Nephron progenitor cell (in vitro differentiated cells): ENCODE data around the gene MGLL.
A peak's percentile ranks its signal among the peaks of the same experiment; 100 is the strongest.

Experiments used
- DNase-seq: peaks from one replicate; pipeline ENCODE4 v3.0.0; 2021
- H3K27ac Mint-ChIP-seq: 2 replicates; pipeline ENCODE4 v1.8.0; 2021; ENCODE audit warnings: mild to moderate bottlenecking, moderate library complexity, mixed read lengths
- H3K27me3 Mint-ChIP-seq: 2 replicates; pipeline ENCODE4 v1.8.0; 2021; ENCODE audit warnings: mild to moderate bottlenecking, low read depth, mixed read lengths; ENCODE audit not compliant: poor library complexity
- H3K36me3 Mint-ChIP-seq: 2 replicates; pipeline ENCODE4 v1.8.0; 2021; ENCODE audit warnings: low read depth, mixed read lengths
- H3K4me1 Mint-ChIP-seq: 2 replicates; pipeline ENCODE4 v1.8.0; 2021; ENCODE audit warnings: mixed read lengths
- H3K4me3 Mint-ChIP-seq: 2 replicates; pipeline ENCODE4 v1.8.0; 2021; ENCODE audit warnings: mild to moderate bottlenecking, moderate library complexity, mixed read lengths
- H3K9me3 Mint-ChIP-seq: 2 replicates; pipeline ENCODE4 v1.8.0; 2021; ENCODE audit warnings: mild to moderate bottlenecking, moderate library complexity, mixed read lengths
- TF ChIP-seq, protein P1 (sequence below): fragments of 200-600 bp; sonication (generic); IDR thresholded peaks from 2 replicates; pipeline ENCODE4 v1.5.0; 2021; ENCODE audit warnings: antibody characterized with exemption

The MGLL gene

GRCh38 chr3:127699416-127700300, 122.7 kb downstream of the MGLL start:
- H3K4me3 Mint-ChIP-seq, result no peak overlapping the region
- peaks cover 19% of the 10 kb centered on the region for H3K9me3 Mint-ChIP-seq
- peaks cover 11% of the 10 kb centered on the region for H3K36me3 Mint-ChIP-seq
- H3K27me3 Mint-ChIP-seq, result no peaks in the 10 kb centered on the region
- no peak for DNase-seq
- TF ChIP-seq, protein P1, sequence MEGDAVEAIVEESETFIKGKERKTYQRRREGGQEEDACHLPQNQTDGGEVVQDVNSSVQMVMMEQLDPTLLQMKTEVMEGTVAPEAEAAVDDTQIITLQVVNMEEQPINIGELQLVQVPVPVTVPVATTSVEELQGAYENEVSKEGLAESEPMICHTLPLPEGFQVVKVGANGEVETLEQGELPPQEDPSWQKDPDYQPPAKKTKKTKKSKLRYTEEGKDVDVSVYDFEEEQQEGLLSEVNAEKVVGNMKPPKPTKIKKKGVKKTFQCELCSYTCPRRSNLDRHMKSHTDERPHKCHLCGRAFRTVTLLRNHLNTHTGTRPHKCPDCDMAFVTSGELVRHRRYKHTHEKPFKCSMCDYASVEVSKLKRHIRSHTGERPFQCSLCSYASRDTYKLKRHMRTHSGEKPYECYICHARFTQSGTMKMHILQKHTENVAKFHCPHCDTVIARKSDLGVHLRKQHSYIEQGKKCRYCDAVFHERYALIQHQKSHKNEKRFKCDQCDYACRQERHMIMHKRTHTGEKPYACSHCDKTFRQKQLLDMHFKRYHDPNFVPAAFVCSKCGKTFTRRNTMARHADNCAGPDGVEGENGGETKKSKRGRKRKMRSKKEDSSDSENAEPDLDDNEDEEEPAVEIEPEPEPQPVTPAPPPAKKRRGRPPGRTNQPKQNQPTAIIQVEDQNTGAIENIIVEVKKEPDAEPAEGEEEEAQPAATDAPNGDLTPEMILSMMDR, result no peak
- H3K4me1 Mint-ChIP-seq, result peaks cover 26% of the 10 kb centered on the region
- no peak overlapping the region for H3K27ac Mint-ChIP-seq

- H3K27me3 Mint-ChIP-seq, result no peaks in the 10 kb centered on the region
- TF ChIP-seq, protein P1, result no peak
- peaks cover 10% of the 10 kb centered on the region for H3K9me3 Mint-ChIP-seq
- H3K4me1 Mint-ChIP-seq, result peaks cover 26% of the 10 kb centered on the region
- peaks cover 5% of the 10 kb centered on the region for H3K36me3 Mint-ChIP-seq
- no peak overlapping the region for H3K4me3 Mint-ChIP-seq
- H3K27ac Mint-ChIP-seq, result no peak overlapping the region
- DNase-seq, result no peak
Measured at GRCh38 chr3:127698691-127699415, 123.5 kb downstream of the MGLL start.

- peaks cover 31% of the 10 kb centered on the region for H3K4me1 Mint-ChIP-seq
- DNase-seq, result no peak
- H3K36me3 Mint-ChIP-seq, result no peaks in the 10 kb centered on the region
- H3K27me3 Mint-ChIP-seq, result no peaks in the 10 kb centered on the region
- TF ChIP-seq, protein P1, result no peak
- H3K27ac Mint-ChIP-seq, result no peak overlapping the region
- H3K4me3 Mint-ChIP-seq, result no peak overlapping the region
- peaks cover 5% of the 10 kb centered on the region for H3K9me3 Mint-ChIP-seq
Measured at GRCh38 chr3:127698286-127698685, 124.0 kb downstream of the MGLL start.

- H3K27me3 Mint-ChIP-seq, result no peaks in the 10 kb centered on the region
- H3K4me3 Mint-ChIP-seq, result no peak overlapping the region
- peak; percentile 70 for DNase-seq
- TF ChIP-seq, protein P1, result no peak
- H3K4me1 Mint-ChIP-seq, result peaks cover 33% of the 10 kb centered on the region
- peak overlapping the region; percentile 83 for H3K27ac Mint-ChIP-seq
- H3K9me3 Mint-ChIP-seq, result no peaks in the 10 kb centered on the region
- no peaks in the 10 kb centered on the region for H3K36me3 Mint-ChIP-seq
Measured at GRCh38 chr3:127697551-127698240, 124.6 kb downstream of the MGLL start.

DNA sequence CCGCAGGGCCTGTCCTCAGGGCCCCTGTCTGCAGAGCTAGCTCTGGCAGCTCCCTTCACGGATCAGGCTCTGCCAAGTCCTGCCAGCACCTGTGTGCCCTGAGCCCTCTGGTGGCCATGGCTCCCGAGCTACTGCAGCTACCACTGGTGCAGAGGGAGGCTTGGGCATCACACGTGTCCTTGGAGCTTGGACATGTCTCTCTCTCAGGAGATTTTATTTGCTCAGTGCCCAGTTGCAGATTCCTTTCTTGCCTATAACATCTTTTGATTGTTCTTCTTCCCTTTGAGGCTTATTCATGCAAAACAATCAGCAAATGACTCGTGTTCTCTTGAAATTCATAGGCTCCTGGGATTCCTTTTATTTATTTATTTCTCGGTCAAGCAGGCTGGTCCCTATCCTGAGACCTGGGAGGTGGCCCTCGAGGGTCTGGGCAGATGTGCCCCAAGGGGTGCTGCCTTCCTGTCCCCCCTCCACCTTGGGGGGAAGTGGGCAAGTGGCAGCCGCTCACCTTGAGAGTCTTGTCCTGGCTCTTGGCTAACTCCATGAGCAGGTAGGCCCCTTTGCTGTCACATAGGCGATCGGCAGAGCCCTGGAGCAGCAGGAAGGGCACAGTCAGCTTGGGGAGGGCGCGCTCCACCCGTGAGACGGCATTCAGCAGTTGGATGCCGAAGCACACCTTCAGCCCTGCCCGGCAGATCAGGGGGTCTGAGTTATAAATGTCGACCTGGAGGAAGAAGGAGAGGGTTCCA, 127.7 kb downstream of the MGLL start:
- no peak overlapping the region for H3K27ac Mint-ChIP-seq
- no peaks in the 10 kb centered on the region for H3K36me3 Mint-ChIP-seq
- TF ChIP-seq, protein P1, result no peak
- no peak overlapping the region for H3K4me3 Mint-ChIP-seq
- peaks cover 5% of the 10 kb centered on the region for H3K27me3 Mint-ChIP-seq
- no peak for DNase-seq
- peaks cover 49% of the 10 kb centered on the region for H3K4me1 Mint-ChIP-seq
- no peaks in the 10 kb centered on the region for H3K9me3 Mint-ChIP-seq
